ENCODE results near the gene IL1RL1.

Gene IL1RL1

DNA sequence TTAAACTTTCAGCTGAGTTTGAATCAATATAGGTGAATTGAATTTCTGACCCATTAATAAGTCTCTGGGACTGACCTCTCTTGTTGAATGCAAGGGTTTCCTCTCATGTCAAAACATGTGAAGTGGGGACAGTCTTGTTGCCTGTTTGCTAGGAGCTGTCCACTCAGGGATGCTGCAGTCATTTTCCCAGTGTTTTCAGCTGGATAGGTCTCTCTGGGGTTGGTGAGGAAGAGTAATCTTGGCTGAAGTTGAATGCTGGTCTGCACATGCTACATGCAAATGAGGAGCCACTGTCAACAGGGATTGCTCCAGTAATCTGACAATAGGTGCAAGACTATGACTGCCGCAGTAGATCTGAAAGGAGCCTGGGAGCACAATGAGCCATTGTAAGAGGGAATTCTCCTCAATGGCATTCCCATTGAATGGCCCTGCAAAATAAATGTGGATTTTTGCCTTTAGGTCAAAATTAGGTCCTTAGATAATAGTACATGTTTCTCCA lies 34.1 kb upstream of the IL1RL1 start:
- WGBS, result 86% methylated on average over 1 of the region's 1 CpG
- no peaks in the 10 kb centered on the region; the same call in 1 of the 2 replicates for H3K4me1 ChIP-seq (ENCODE audit: insufficient read depth, low read length)
- H3K36me3 ChIP-seq (ENCODE audit: insufficient read depth, low read length), result no peaks in the 10 kb centered on the region
- H3K9ac ChIP-seq (ENCODE audit: low read depth, low read length), result no peak overlapping the region
- no peak overlapping the region for H3K27ac ChIP-seq (ENCODE audit: low read depth, low read length)
- no peak overlapping the region for H3K4me3 ChIP-seq (ENCODE audit: low read length)
- H3K27me3 ChIP-seq (ENCODE audit: insufficient read depth, low read length), result no peaks in the 10 kb centered on the region
- peaks cover 12% of the 10 kb centered on the region; the same call in 1 of the 2 replicates for H3K9me3 ChIP-seq (ENCODE audit: insufficient read depth, low read depth, low read length)

DNA sequence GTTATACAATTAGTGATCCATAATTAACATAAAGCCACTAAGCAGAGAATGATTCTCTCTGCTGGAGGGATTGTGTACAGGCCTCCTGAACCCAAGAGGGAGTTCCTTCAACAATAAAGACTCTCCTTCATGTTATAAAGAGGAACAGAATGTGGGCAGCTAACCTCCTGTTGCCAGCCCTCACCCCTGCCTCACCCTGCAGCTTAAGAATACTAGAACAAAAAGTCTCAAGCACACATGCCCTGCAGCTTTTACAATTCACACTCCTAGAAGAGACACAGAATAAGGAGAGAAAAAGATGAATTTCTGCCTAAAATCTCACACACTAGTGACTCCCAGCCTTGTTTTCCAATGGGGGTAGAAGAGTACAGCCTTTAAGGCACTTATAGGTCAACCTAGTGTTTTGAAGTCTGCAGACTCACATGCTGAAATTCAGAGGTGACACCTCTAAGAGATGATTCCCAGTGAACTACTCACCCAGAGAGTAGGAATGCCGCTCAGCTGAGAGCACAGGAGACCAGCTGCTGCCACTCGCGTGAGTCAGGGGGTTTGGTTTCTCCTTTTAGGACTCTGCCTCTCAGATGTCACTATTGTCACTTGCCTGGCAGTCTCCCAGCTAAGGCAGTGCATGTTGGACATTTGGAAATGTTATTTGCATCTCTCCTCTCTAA lies 32.5 kb upstream of the IL1RL1 start:
- H3K27me3 ChIP-seq (ENCODE audit: insufficient read depth, low read length), result no peaks in the 10 kb centered on the region
- no peak overlapping the region for H3K27ac ChIP-seq (ENCODE audit: low read depth, low read length)
- 68% methylated on average over 3 of the region's 3 CpGs for WGBS
- no peak overlapping the region for H3K4me3 ChIP-seq (ENCODE audit: low read length)
- H3K36me3 ChIP-seq (ENCODE audit: insufficient read depth, low read length), result no peaks in the 10 kb centered on the region
- H3K9ac ChIP-seq (ENCODE audit: low read depth, low read length), result no peak overlapping the region
- peaks cover 12% of the 10 kb centered on the region; the same call in 1 of the 2 replicates for H3K9me3 ChIP-seq (ENCODE audit: insufficient read depth, low read depth, low read length)
- H3K4me1 ChIP-seq (ENCODE audit: insufficient read depth, low read length), result no peaks in the 10 kb centered on the region; the same call in 1 of the 2 replicates

DNA sequence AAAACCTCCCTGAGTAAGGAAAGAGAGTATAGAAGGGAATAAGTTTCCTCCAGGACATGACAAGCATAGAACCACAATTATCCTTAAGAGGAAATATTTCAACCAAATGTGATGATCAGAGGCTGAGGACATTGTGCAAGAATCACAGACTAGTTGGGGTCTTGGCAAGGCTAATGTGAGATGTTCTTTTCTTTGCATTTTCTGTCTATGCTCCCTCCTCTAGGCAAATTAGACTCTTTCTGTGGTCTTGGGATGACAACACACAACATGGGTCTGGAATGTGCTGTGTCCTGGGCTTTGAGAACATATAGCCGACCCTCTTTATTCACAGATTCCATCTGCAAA lies 32.0 kb upstream of the IL1RL1 start:
- Histone ChIP-seq H3K27me3 (ENCODE audit: insufficient read depth, low read length) (no peaks in the 10 kb centered on the region), H3K4me1 (ENCODE audit: insufficient read depth, low read length) (no peaks in the 10 kb centered on the region; the same call in 1 of the 2 replicates), H3K4me3 (ENCODE audit: low read length) (no peak overlapping the region), H3K9ac (ENCODE audit: low read depth, low read length) (no peak overlapping the region), H3K9me3 (ENCODE audit: insufficient read depth, low read depth, low read length) (peaks cover 12% of the 10 kb centered on the region; the same call in 1 of the 2 replicates), H3K27ac (ENCODE audit: low read depth, low read length) (no peak overlapping the region), H3K36me3 (ENCODE audit: insufficient read depth, low read length) (no peaks in the 10 kb centered on the region)
- WGBS, result no CpG with 5 or more reads among the region's 1 CpG

DNA sequence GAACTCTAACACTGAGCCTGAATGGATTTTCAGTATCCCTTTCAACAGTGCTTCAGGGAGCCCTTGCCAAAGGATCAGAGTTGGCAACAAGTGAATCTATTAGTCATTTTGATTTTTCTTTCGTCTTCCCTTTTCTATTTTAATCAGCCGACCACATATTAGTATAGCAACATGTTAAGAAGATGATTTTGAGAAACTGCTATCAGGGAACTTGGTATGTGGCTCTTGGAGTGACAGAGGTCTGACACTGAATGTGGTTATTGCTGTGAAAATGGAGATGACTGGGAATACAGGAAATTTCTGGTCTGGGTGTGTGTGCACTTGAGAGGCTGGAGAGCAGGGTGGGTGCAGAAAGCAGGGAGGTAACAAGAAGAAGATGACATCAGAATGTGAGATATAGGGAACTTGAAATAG lies 28.7 kb upstream of the IL1RL1 start:
- 77% methylated on average over 2 of the region's 2 CpGs for WGBS
- Histone ChIP-seq H3K36me3 (ENCODE audit: insufficient read depth, low read length) (no peaks in the 10 kb centered on the region), H3K27me3 (ENCODE audit: insufficient read depth, low read length) (no peaks in the 10 kb centered on the region), H3K4me3 (ENCODE audit: low read length) (no peak overlapping the region), H3K9me3 (ENCODE audit: insufficient read depth, low read depth, low read length) (no peaks in the 10 kb centered on the region), H3K4me1 (ENCODE audit: insufficient read depth, low read length) (no peaks in the 10 kb centered on the region; the same call in 1 of the 2 replicates), H3K27ac (ENCODE audit: low read depth, low read length) (no peak overlapping the region), H3K9ac (ENCODE audit: low read depth, low read length) (no peak overlapping the region)

DNA sequence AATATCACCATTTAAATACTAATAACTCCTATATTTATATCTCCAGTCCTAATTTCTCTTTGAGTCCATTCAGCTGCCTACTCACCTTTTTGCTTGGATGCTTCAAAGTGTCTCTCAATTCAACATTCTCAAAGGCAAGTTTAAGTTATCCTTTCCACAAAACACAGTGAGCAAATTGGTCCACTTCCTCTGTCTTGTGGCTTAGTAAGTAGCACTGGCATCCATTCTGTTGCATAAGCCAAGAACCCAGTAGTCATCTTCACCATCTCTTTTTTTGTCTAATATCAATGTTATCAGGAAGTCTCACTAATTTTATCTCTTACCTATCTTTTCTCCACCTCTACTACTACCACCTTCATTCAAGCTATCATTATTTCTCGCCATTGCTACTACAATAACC lies 27.4 kb upstream of the IL1RL1 start:
- Histone ChIP-seq H3K4me1 (ENCODE audit: insufficient read depth, low read length) (no peaks in the 10 kb centered on the region), H3K27me3 (ENCODE audit: insufficient read depth, low read length) (no peaks in the 10 kb centered on the region), H3K4me3 (ENCODE audit: low read length) (no peak overlapping the region), H3K9me3 (ENCODE audit: insufficient read depth, low read depth, low read length) (no peaks in the 10 kb centered on the region), H3K36me3 (ENCODE audit: insufficient read depth, low read length) (no peaks in the 10 kb centered on the region), H3K9ac (ENCODE audit: low read depth, low read length) (no peak overlapping the region), H3K27ac (ENCODE audit: low read depth, low read length) (no peak overlapping the region)
- WGBS, result 94% methylated on average over 1 of the region's 1 CpG

DNA sequence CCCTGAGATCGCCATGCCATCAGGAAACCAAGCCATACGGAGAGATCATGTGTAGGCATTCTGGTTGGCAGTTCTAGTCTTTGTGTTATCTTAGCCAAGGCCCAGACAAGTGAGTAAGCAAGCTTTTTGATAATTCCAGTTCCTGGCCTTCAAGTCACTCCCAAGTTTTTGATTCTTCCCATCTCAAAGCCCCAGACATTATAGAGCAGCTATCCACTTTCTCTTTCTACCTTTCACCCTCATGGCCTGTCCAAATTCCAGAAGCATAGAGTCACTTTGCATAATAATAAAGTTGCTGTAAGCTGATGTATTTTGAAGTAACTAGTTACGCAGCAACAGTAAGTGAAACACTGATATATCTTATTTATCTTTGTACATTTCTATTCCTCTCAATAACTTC lies 26.8 kb upstream of the IL1RL1 start:
- Histone ChIP-seq H3K27ac (ENCODE audit: low read depth, low read length) (no peak overlapping the region), H3K4me1 (ENCODE audit: insufficient read depth, low read length) (no peaks in the 10 kb centered on the region), H3K9ac (ENCODE audit: low read depth, low read length) (no peak overlapping the region), H3K4me3 (ENCODE audit: low read length) (no peak overlapping the region), H3K36me3 (ENCODE audit: insufficient read depth, low read length) (no peaks in the 10 kb centered on the region), H3K9me3 (ENCODE audit: insufficient read depth, low read depth, low read length) (no peaks in the 10 kb centered on the region), H3K27me3 (ENCODE audit: insufficient read depth, low read length) (no peaks in the 10 kb centered on the region)
- WGBS, result 97% methylated on average over 3 of the region's 3 CpGs

DNA sequence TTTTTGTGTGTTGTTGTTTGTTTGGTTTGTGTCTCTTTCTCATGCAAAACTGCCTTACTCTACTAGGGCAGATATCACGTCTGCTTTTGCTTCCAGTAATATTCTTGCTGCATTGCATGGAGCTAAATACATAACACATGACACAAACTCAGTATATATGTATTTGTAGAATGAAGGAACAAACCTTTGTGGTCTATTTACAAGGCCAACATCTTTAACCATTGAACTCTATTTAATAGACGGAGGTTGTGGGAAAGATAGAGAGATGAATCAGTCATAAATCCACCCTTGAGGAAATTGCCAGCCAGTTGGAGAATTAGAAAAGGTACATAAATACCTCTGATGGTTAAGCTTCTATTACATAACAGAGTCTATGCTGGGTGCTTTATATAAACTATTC lies 26.0 kb upstream of the IL1RL1 start:
- H3K27me3 ChIP-seq (ENCODE audit: insufficient read depth, low read length), result no peaks in the 10 kb centered on the region
- no peak overlapping the region for H3K4me3 ChIP-seq (ENCODE audit: low read length)
- H3K4me1 ChIP-seq (ENCODE audit: insufficient read depth, low read length), result no peaks in the 10 kb centered on the region
- no CpG with 5 or more reads among the region's 2 CpGs for WGBS
- H3K27ac ChIP-seq (ENCODE audit: low read depth, low read length), result no peak overlapping the region
- no peaks in the 10 kb centered on the region for H3K9me3 ChIP-seq (ENCODE audit: insufficient read depth, low read depth, low read length)
- no peaks in the 10 kb centered on the region for H3K36me3 ChIP-seq (ENCODE audit: insufficient read depth, low read length)
- H3K9ac ChIP-seq (ENCODE audit: low read depth, low read length), result no peak overlapping the region

DNA sequence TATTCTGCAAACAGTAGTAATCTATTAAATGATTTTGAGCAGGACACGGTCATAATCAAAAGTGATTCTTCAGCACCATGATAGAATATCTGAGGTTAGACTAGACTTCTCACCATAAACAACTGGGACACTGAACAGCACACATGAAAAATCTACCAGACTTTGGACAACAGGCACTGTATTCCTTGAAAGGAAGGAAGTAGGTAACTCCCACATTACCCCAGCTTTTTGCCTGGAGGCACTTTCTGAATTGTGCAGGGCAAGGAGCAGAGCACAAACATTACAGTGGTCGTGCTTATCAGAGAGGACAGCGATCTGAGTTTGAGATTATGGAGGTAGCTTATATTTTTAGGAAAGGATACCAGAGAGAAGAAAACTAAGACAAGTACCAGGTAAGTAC lies 25.3 kb upstream of the IL1RL1 start:
- 94% methylated on average over 3 of the region's 3 CpGs for WGBS
- no peaks in the 10 kb centered on the region for H3K27me3 ChIP-seq (ENCODE audit: insufficient read depth, low read length)
- H3K4me1 ChIP-seq (ENCODE audit: insufficient read depth, low read length), result no peaks in the 10 kb centered on the region
- no peak overlapping the region for H3K4me3 ChIP-seq (ENCODE audit: low read length)
- H3K36me3 ChIP-seq (ENCODE audit: insufficient read depth, low read length), result no peaks in the 10 kb centered on the region
- H3K9ac ChIP-seq (ENCODE audit: low read depth, low read length), result no peak overlapping the region
- H3K9me3 ChIP-seq (ENCODE audit: insufficient read depth, low read depth, low read length), result no peaks in the 10 kb centered on the region
- H3K27ac ChIP-seq (ENCODE audit: low read depth, low read length), result no peak overlapping the region

DNA sequence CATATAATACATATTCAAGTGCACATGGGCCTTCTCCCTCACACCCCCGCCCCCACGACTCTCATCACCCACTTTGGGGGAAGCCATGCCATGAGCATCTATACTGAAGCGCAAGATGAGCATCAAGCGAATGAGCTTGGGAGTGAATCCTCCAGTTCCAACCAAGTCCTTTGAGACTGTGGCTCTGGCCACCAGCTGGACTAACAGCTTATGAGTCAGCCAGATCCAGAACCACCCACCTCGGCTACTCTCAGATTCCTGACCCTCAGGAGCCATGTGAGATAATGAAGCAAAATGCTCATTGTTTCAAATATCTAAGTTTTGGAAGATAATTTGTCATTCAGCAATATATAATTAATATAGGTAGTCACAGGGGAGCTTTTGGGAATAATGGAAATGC lies 22.2 kb upstream of the IL1RL1 start:
- no peaks in the 10 kb centered on the region for H3K4me1 ChIP-seq (ENCODE audit: insufficient read depth, low read length)
- WGBS, result 94% methylated on average over 5 of the region's 5 CpGs
- H3K9ac ChIP-seq (ENCODE audit: low read depth, low read length), result no peak overlapping the region
- H3K9me3 ChIP-seq (ENCODE audit: insufficient read depth, low read depth, low read length), result no peaks in the 10 kb centered on the region
- H3K27ac ChIP-seq (ENCODE audit: low read depth, low read length), result no peak overlapping the region
- H3K36me3 ChIP-seq (ENCODE audit: insufficient read depth, low read length), result no peaks in the 10 kb centered on the region
- no peak overlapping the region for H3K4me3 ChIP-seq (ENCODE audit: low read length)
- no peaks in the 10 kb centered on the region for H3K27me3 ChIP-seq (ENCODE audit: insufficient read depth, low read length)

DNA sequence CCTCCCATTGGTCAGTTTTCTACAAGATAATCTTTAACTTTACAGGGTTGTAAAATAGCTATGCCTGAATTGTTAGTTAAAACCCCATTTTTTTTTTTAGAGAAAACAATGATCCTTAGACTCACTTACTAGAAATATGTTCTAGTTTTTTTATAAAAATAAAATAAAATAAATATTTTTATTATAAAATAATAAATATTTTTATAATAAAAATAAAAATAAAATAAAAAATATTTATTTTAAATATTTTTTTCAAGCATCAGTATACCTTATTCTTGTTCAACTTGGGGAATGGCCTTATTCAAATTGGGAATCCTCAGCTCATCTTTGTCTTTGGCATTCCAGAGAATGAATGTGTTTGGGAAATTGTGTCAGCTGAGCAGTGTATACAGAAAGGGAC lies 20.8 kb upstream of the IL1RL1 start:
- no peak overlapping the region for H3K4me3 ChIP-seq (ENCODE audit: low read length)

DNA sequence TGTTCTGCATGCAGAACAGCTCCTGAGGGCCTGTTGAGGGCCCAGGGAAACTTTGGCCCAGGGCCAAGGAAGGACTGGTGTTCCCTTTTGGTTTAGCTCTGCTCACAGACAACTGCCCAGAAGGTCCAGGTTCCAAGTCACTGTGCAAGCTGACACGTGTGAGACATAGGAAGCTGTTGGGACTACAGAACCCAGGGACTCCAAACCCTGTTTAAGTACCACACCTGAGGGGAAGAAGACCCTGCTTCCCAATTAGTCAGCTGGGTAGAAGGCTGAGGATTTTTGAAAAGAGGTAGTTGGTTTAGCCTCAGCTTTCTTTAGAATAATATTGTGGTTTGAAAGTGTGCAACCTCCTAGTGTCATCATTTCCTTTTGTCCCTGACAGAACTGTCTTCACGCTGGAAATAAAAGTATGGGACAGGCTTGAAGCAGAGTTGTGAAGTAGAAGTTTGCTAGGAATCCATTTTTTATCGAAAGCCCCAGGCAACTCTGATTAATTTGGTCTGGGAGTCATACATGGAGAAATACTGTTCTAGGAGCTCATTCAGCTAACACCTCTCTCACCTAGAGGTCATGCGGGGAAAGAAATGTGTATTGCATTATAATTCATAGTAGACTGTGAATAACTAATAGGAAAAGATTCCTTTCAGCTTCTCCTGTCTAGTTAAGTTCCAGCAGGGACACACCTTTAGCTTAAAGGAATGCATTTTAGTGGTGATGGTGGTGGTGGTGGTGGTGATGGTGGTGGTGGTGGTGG lies 19.9 kb upstream of the IL1RL1 start:
- Histone ChIP-seq H3K9ac (ENCODE audit: low read depth, low read length) (no peak overlapping the region), H3K27ac (ENCODE audit: low read depth, low read length) (no peak overlapping the region), H3K27me3 (ENCODE audit: insufficient read depth, low read length) (no peaks in the 10 kb centered on the region; the same call in 1 of the 2 replicates), H3K36me3 (ENCODE audit: insufficient read depth, low read length) (no peaks in the 10 kb centered on the region), H3K4me3 (ENCODE audit: low read length) (no peak overlapping the region), H3K9me3 (ENCODE audit: insufficient read depth, low read depth, low read length) (no peaks in the 10 kb centered on the region), H3K4me1 (ENCODE audit: insufficient read depth, low read length) (no peaks in the 10 kb centered on the region)
- WGBS, result 96% methylated on average over 3 of the region's 4 CpGs

More for the DNA sequence above, 20.8 kb upstream of the IL1RL1 start:
- H3K36me3 ChIP-seq (ENCODE audit: insufficient read depth, low read length), result no peaks in the 10 kb centered on the region
- no peaks in the 10 kb centered on the region for H3K4me1 ChIP-seq (ENCODE audit: insufficient read depth, low read length)
- H3K9me3 ChIP-seq (ENCODE audit: insufficient read depth, low read depth, low read length), result no peaks in the 10 kb centered on the region
- no peaks in the 10 kb centered on the region; the same call in 1 of the 2 replicates for H3K27me3 ChIP-seq (ENCODE audit: insufficient read depth, low read length)
- H3K27ac ChIP-seq (ENCODE audit: low read depth, low read length), result no peak overlapping the region
- H3K9ac ChIP-seq (ENCODE audit: low read depth, low read length), result no peak overlapping the region

Measured in HUES64 (cell line).